Breast epithelium (tissue), 3 donors: ENCODE measurements around the gene PTAR1.

Experiments used
- CTCF ChIP-seq, 3 donors: fragments of 450-650 bp; IDR thresholded peaks; one replicate each; pipeline ENCODE4 v1.5.1; 2016 to 2017; ENCODE audit warnings: antibody characterized with exemption in 3 of 3, mild to moderate bottlenecking in 3 of 3, moderate library complexity in 3 of 3
- POLR2A ChIP-seq: fragments of 450-650 bp; IDR thresholded peaks from one replicate; pipeline ENCODE4 v1.6.1; 2016; ENCODE audit warnings: antibody characterized with exemption, mild to moderate bottlenecking, moderate library complexity
- POLR2AphosphoS5 ChIP-seq, 3 donors: sonication (generic); formaldehyde crosslinking; IDR thresholded peaks; one replicate each; pipeline ENCODE4 v1.6.1; 2017; ENCODE audit warnings: antibody characterized with exemption in 3 of 3

- TF ChIP-seq CTCF (IDR thresholded peaks at IDR 0.05) (no peak), POLR2AphosphoS5 (IDR thresholded peaks at IDR 0.05) (no peak), POLR2A (no peak)
These were observed 1.7 kb downstream of the PTAR1 start for GRCh38 chr9:69757996-69758675.
